ENCODE measurements around the gene OR2H2.
A peak's percentile ranks its signal among the peaks of the same experiment; 100 is the strongest.

- TF ChIP-seq POLR2AphosphoS5 (IDR thresholded peaks at IDR 0.05; ENCODE audit: low read depth, low read length), result peak; percentile 42; the same call in 1 of the 2 replicates
- no peak for TF ChIP-seq SIN3A (IDR thresholded peaks at IDR 0.05; ENCODE audit: borderline replicate concordance, insufficient read depth, low read length)
- no peak for TF ChIP-seq TAF1 (IDR thresholded peaks at IDR 0.05; ENCODE audit: borderline replicate concordance, insufficient read depth, low read length)
- no peak for TF ChIP-seq REST (IDR thresholded peaks at IDR 0.05; ENCODE audit: insufficient read depth in 1 of 2, low read depth in 2 of 2, low read length in 2 of 2)
- no peak for TF ChIP-seq FOXP2 (optimal IDR thresholded peaks at IDR 0.05; ENCODE audit: borderline replicate concordance, extremely low read depth, extremely low read length, insufficient read depth)
These were observed 12.3 kb downstream of the OR2H2 start for GRCh38 chr6:29597184-29597583.

Data from PFSK-1 (cell line).